Body of pancreas (tissue), 4 donors: ENCODE measurements around the gene PLXNB2. TPM values are rescaled to one million over a fixed set of nuclear protein-coding genes. Genes with fewer than 3 reads are reported as not detected.
A peak's percentile ranks its signal among the peaks of the same experiment; 100 is the strongest.

Experiments
- ATAC-seq: fragments of 150-250 bp; one replicate; pipeline ENCODE4 v1.9.1; 2016
- DNase-seq, 4 donors: peaks; one replicate each; pipeline ENCODE4 v3.0.0-alpha.2; 2019
- H3K27ac ChIP-seq, 4 donors: fragments of 200-600 bp; sonication (generic); 1 replicate in 3 of 4; 2 replicates in 1 of 4; pipeline versions ENCODE4 v1.5.1 to v1.6.1; 2016 to 2019; ENCODE audit warnings: mild to moderate bottlenecking in 1 of 4, mixed read lengths in 1 of 4, moderate library complexity in 1 of 4
- H3K27me3 ChIP-seq, 2 donors: fragments of 200-600 bp; sonication (generic); one replicate each; pipeline ENCODE4 v1.6.0; 2016; ENCODE audit warnings: mild to moderate bottlenecking in 1 of 2
- H3K36me3 ChIP-seq, 2 donors: fragments of 200-600 bp; sonication (generic); replicated peaks in 1 of 2; 2 replicates each; pipeline ENCODE4 v1.5.1; 2016; ENCODE audit warnings: low read depth in 2 of 2; ENCODE audit not compliant: insufficient read depth in 1 of 2
- H3K4me1 ChIP-seq: fragments of 200-600 bp; sonication (generic); one replicate; pipeline ENCODE4 v1.6.0; 2016
- H3K4me3 ChIP-seq, 2 donors: fragments of 200-600 bp; sonication (generic); 1 replicate in 1 of 2; 2 replicates in 1 of 2; pipeline ENCODE4 v1.5.1; 2016 to 2019
- H3K9me3 ChIP-seq, 3 donors: fragments of 200-600 bp; sonication (generic); 1 replicate in 2 of 3; 2 replicates in 1 of 3; pipeline ENCODE4 v1.5.1; 2016
- CTCF ChIP-seq, 7 experiments: fragments of 450-650 bp in 4 of 7; fragments of 200-600 bp in 3 of 7; sonication (generic) in 3 of 7; IDR thresholded peaks; one replicate each; pipeline ENCODE4 v1.5.1; 2016 to 2019; ENCODE audit warnings: antibody characterized with exemption in 7 of 7
- POLR2A ChIP-seq, 3 donors: fragments of 450-650 bp; IDR thresholded peaks; one replicate each; pipeline ENCODE4 v1.6.1; 2016; ENCODE audit warnings: antibody characterized with exemption in 3 of 3, mild to moderate bottlenecking in 2 of 3
- WGBS, 2 donors: methylation state at CpG; one replicate each; pipeline ENCODE4 v1.1.5; 2017; 5-methylcytosine and 5-hydroxymethylcytosine counted together
- intact Hi-C: fragments of 100-400 bp; cut with DNase I; formaldehyde crosslinking; loops from one replicate; pipeline ENCODE4 v1.15.1; 2023
- total RNA-seq, 2 donors: library from RNA; depleted of rRNA; stranded (reverse); fragments of >200 nt; gene quantifications; one replicate each; pipeline ENCODE4 v1.1.0, GENCODE V29; 2016

PLXNB2 gene
- total RNA-seq, 2 donors from 2014 or later, result 113 to 140 TPM

- TF ChIP-seq CTCF (IDR thresholded peaks at IDR 0.05) (no peak), POLR2A (IDR thresholded peaks at IDR 0.05) (no peak)
- intact Hi-C loops, result no loop called here
- Histone ChIP-seq H3K27ac (no peak overlapping the region), H3K4me3 (no peak overlapping the region), H3K36me3 (no peaks in the 10 kb centered on the region), H3K4me1 (peaks cover 16% of the 10 kb centered on the region), H3K27me3 (no peaks in the 10 kb centered on the region), H3K9me3 (no peaks in the 10 kb centered on the region)
- WGBS, 2 donors, result 68 to 69% methylated on average over 8 of the region's 8 CpGs
- ATAC-seq, result no peak
- DNase-seq, result no peak
These were observed 39.7 kb upstream of the PLXNB2 start for GRCh38 chr22:50347157-50347556.

GRCh38 chr22:50346470-50346869, 39.0 kb upstream of the PLXNB2 start:
- Histone ChIP-seq H3K36me3 (no peaks in the 10 kb centered on the region), H3K27me3 (no peaks in the 10 kb centered on the region), H3K9me3 (no peaks in the 10 kb centered on the region), H3K27ac (no peak overlapping the region), H3K4me1 (peaks cover 19% of the 10 kb centered on the region), H3K4me3 (no peak overlapping the region)
- intact Hi-C loops, result no loop called here
- TF ChIP-seq POLR2A (IDR thresholded peaks at IDR 0.05) (no peak), CTCF (IDR thresholded peaks at IDR 0.05) (no peak)
- WGBS, 2 donors, result 64 to 78% methylated on average over 8 of the region's 8 CpGs
- no peak for DNase-seq
- no peak for ATAC-seq

GRCh38 chr22:50343541-50343935, 36.1 kb upstream of the PLXNB2 start:
- TF ChIP-seq CTCF (IDR thresholded peaks at IDR 0.05) (no peak), POLR2A (IDR thresholded peaks at IDR 0.05) (no peak)
- H3K4me3 ChIP-seq, result peak overlapping the region; percentile 63 to 92
- DNase-seq, result no peak
- no peaks in the 10 kb centered on the region for H3K36me3 ChIP-seq
- 0% methylated on average over 9 of the region's 9 CpGs; no CpG with 5 or more reads in 1 of the 2 donors for WGBS, 2 donors
- ATAC-seq, result no peak
- H3K9me3 ChIP-seq, result no peaks in the 10 kb centered on the region
- H3K27me3 ChIP-seq, result no peaks in the 10 kb centered on the region
- H3K4me1 ChIP-seq, result peaks cover 19% of the 10 kb centered on the region
- peak overlapping the region; percentile 32 to 82 (median 80) for H3K27ac ChIP-seq
- intact Hi-C loops, result no loop called here

- DNase-seq (peak; percentile 80 to 88 (median 86)), ATAC-seq (peak; percentile 93)
- peak within 1 kb of the TSS; percentile 56 to 82 (median 80) for H3K27ac ChIP-seq
- peak in 2 of 3 donors; percentile 27 to 31 for TF ChIP-seq POLR2A (IDR thresholded peaks at IDR 0.05)
- TF ChIP-seq CTCF (IDR thresholded peaks at IDR 0.05), result peak in 1 of 7 experiments; percentile 3
- intact Hi-C loops, result no loop called here
- peak within 1 kb of the TSS; percentile 63 to 92 for H3K4me3 ChIP-seq
- H3K27me3 ChIP-seq, result no peaks in the 10 kb centered on the region
- no peaks in the 10 kb centered on the region for H3K9me3 ChIP-seq
- H3K4me1 ChIP-seq, result peaks cover 19% of the 10 kb centered on the region
- WGBS, 2 donors, result 0% methylated on average over 9 to 87 of the region's 87 CpGs
- H3K36me3 ChIP-seq, result no peaks in the 10 kb centered on the region
These were observed 35.5 kb upstream of the PLXNB2 start, which contains the start of gene PPP6R2 for GRCh38 chr22:50342651-50343540. PPP6R2 (plus strand) TSS chr22:50343327; CDS start chr22:50393909, 50,582 bp downstream.
